HG02759 (cell line): ENCODE results near the gene CRB2.

Experiments used
- ATAC-seq: cut with Tn5 transposase; IDR thresholded peaks from one replicate; pipeline ENCODE4 v1.9.1; 2021; ENCODE audit warnings: mild to moderate bottlenecking, moderate library complexity; ENCODE audit not compliant: unreplicated experiment

CRB2 gene

DNA sequence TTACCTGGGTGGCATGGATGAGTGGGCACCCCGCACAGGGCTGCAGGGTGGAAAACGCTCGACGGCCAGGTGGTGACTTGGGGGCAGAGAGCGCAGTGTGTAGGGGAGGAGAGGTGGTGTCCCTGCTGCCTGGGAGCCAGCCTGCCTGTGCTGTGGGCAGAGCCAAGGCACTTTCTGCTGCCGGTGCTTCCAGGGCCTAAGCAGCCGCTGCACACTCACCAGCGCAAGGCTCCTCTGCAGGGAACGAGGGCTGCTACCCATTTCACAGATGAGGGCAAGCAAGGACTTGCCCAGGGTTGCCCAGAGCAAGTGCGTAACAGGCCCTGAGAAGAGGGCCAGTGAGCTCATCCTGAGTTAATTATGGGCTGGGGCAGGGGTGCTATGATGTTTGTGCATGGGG is 62.5 kb downstream of the CRB2 start:
- ATAC-seq = no peak

GRCh38 chr9:123419091-123419490 is 63.1 kb downstream of the CRB2 start:
- ATAC-seq = no peak

DNA sequence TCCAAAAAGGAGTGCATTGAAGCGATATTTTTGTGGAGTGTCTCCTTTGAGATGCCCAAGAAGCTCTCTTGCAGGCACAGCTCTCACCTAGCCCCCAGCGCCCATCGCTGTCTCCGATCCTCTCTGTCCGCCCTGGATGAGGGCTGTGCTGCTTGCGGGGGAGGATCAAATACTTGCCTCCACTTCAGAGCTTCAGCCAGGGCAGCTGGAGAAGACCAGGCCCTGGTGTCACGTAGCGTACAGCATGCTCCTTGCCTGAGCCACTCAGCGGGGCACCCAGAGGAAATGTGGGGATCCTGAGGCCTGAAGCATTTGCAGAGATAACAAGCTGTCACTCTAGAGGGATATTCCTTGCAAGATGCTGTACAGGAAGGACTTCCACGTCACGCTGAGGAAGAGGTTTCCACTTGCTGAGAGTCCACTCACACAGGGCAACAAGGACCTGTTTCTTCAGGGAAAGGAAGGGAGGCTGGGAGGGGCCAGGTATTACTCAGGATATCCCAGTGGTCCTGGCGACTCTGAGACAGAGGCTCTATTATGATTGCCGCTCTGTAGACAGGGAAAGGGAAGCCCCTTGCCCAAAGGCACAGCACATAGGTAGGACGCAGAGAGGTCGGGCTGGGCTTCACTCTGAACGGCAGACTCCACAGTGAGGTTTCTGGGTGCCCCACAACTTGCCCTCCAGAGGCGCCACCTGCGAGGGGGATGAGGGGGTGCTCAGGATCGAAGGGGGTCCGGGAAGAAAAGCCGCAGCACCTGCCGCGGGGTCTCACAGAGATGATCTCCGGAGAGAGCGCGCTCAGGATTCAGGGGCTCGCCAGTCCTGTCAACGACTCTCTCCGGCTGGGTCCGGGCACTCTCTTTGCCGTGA is 64.0 kb downstream of the CRB2 start:
- ATAC-seq = no peak

DNA sequence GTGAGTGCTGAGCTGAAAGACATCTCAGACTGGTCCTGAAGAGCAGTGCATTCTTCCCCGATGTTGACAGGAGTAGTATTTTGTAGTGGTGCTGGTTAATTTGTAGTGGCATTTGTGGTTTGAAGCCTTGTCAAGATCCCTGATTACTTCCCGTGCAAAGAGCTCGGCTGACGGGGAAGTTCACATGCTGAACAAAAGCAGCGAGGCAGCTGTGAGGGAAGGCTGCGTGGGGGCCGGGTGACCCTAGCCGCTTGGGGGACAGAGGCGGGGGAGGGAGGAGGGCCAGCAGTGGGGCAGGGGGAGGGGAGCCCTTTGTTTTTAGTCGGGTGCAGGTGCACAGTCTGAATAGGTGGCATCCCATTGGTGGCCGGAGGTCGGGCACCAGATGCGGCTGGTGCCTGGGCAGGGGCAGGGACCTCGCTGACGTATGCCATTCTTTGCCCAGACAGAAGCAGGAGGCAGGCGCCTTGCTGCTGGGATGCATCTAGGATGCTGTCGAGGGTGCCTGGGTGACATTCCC is 64.7 kb downstream of the CRB2 start:
- no peak for ATAC-seq

DNA sequence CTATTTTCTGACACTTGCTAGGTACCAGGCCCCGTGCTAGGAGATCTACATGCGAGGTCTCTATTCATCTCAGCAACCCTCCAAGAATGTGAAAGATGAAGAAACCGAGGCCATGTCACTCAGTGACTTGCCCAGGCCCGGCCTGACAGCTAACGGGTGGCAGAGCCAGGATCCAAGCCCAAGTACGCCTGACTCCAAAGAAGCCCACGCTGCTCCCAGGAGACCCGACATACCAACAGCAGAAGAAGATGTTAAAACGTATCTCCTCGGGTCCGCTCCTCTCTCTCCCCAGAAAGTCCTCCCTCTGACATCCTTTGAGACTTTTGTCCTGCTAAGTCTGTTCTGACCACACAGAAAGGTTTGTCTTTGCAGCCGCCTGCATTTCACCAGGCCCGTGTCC is 65.2 kb downstream of the CRB2 start:
- ATAC-seq = no peak

- ATAC-seq = no peak
Measured at GRCh38 chr9:123421801-123422455, 65.9 kb downstream of the CRB2 start.

DNA sequence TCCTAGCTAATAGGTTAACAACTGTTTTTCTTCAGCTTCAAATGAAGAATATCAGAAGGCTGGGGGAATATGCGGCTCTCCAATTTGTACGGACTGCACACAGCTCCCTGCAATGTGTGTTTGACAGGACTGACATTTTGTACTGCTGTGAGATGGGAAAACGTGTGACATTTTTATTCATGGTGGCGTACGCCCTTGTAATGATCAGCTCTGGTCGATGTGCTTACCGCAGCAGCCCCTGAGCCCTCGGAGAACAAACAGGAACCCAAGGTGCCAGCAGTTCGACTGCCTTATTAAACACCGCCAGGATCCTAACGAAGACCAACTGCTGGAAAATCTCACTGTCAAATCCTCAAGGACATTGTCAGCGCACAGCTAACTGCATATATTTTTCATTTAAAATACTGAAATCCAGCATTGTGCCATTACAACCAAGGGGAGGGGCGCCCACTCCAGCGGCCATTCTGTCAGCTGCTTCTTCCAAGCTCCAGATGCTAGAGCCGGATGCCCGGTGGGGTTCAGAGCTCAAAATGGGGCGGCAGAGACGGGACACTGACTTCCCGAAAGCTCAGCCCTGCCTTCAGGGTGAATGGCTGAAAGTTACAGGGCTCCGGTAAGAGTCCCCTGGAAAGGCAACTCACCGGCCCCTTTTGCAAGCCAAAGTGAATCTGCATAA is 66.8 kb downstream of the CRB2 start:
- ATAC-seq = no peak

GRCh38 chr9:123423311-123423640 is 67.3 kb downstream of the CRB2 start:
- no peak for ATAC-seq

DNA sequence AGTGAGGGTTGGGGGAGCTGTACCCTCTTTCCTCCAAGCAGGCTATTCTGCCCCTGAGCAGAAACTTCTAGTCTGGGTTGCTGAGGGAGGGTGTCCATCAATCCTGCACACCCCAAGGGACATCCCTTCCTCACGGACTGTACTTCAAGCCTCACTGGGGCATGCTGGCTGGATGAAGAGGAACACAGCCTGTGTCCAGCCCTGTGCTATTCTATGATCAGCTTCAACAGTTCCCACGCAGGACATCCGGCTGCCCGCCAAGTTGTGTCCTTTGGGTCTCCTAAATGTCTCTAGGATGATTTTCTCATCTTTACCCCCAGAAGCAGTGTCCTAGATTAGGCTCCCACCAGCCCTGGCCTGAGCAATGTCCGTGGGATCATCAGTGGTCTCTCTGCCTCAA is 68.1 kb downstream of the CRB2 start:
- ATAC-seq = no peak

GRCh38 chr9:123424552-123425225 is 68.7 kb downstream of the CRB2 start:
- no peak for ATAC-seq

- no peak for ATAC-seq
Measured at GRCh38 chr9:123425261-123425821, 69.3 kb downstream of the CRB2 start.

DNA sequence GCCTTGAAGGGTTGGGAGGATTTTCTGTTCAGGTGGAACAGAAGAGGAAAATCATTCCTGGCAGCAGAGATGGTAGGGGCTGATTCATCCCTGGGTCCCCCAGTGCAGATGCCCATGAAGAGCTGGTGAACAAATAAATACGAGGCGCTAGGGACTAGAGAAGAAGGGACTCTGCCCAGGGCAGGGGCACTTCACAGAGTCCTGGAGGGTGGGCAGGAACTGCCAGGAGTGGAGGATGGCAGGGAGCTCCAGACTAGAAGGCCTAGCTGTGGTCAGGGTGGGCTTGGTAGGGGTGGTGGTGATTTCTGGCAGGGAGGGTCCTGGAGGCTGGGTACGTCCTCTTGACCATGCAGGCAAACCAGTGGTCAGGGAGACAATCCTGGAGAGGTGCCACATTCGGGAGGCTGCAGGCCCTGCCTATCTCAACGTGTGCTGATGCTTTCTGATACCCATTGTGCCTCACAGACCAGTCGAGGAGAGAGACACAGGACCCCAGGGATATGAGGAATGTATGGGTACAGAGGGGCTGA is 69.9 kb downstream of the CRB2 start:
- no peak for ATAC-seq

DNA sequence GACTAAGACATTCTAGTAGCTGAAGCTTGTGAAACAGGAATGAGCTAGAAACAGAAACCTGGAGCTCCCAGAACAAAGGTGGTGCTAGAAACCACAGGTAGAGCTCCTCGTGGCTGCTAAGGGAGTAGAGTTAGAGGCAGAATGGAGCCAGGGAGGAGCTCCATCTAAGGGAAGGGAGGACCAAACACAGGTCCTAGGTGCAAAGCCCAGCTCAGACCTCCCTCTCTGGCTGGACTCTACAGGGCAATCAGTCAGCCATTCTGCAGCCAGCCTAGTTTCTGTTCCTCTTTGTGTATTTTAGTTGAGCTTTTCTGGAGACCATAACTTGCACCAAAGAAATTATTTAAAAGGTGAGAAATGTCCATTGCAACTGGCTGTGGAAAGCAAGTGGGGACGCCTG is 70.4 kb downstream of the CRB2 start:
- peak; percentile 81 for ATAC-seq
